Trophoblast cell (in vitro differentiated cells and primary cell): Measurements from ENCODE around the gene MLLT10.
"Not testable (repeated sequence)": the region's sequence is repeated elsewhere in the genome, so short reads cannot be mapped to it uniquely, and the experiment has no call there.

ENCODE experiments used
- DNase-seq, 2 donors: peaks; one replicate each; pipeline ENCODE4 v3.0.0-alpha.2; 2016
- H2AFZ ChIP-seq: 2 replicates; pipeline ENCODE4 v1.6.1; 2013; ENCODE audit warnings: low read length, moderate library complexity, mild to moderate bottlenecking; ENCODE audit not compliant: insufficient read depth, poor library complexity
- H2AK5ac ChIP-seq: 2 replicates; pipeline ENCODE4 v1.6.1; 2013; ENCODE audit warnings: mild to moderate bottlenecking, low read length
- H2BK120ac ChIP-seq: 2 replicates; pipeline ENCODE4 v1.6.1; 2013; ENCODE audit warnings: low read length, mild to moderate bottlenecking, moderate library complexity; ENCODE audit not compliant: insufficient read depth, poor library complexity
- H2BK12ac ChIP-seq: 2 replicates; pipeline ENCODE4 v1.6.1; 2013; ENCODE audit warnings: mild to moderate bottlenecking, low read length, moderate library complexity
- H2BK5ac ChIP-seq: 2 replicates; pipeline ENCODE4 v1.6.1; 2013; ENCODE audit warnings: low read length, low read depth, moderate library complexity, mild to moderate bottlenecking; ENCODE audit not compliant: poor library complexity
- H3K14ac ChIP-seq: 2 replicates; pipeline ENCODE4 v1.6.1; 2013; ENCODE audit warnings: mild to moderate bottlenecking, low read length
- H3K18ac ChIP-seq: 2 replicates; pipeline ENCODE4 v1.6.1; 2013; ENCODE audit warnings: mild to moderate bottlenecking, low read length
- H3K23ac ChIP-seq: 2 replicates; pipeline ENCODE4 v1.6.1; 2013; ENCODE audit warnings: low read length
- H3K27ac ChIP-seq: 2 replicates; pipeline ENCODE4 v1.5.1; 2013; ENCODE audit warnings: low read depth, mild to moderate bottlenecking, inconsistent platforms, low read length, moderate library complexity
- H3K27me3 ChIP-seq: 2 replicates; pipeline ENCODE4 v1.6.1; 2013; ENCODE audit warnings: inconsistent platforms, mild to moderate bottlenecking, low read length, moderate library complexity; ENCODE audit not compliant: insufficient read depth
- H3K36me3 ChIP-seq, 2 experiments: 1 replicate in 1 of 2; 2 replicates in 1 of 2; pipeline ENCODE4 v1.6.1; 2013; ENCODE audit warnings: low read length in 2 of 2, mild to moderate bottlenecking in 2 of 2, moderate library complexity in 1 of 2; ENCODE audit not compliant: insufficient read depth in 2 of 2, control insufficient read depth in 1 of 2
- H3K4ac ChIP-seq: 2 replicates; pipeline ENCODE4 v1.6.1; 2013; ENCODE audit warnings: low read depth, mild to moderate bottlenecking, low read length, moderate library complexity
- H3K4me1 ChIP-seq, 2 experiments: 1 replicate in 1 of 2; 2 replicates in 1 of 2; pipeline ENCODE4 v1.6.1; 2013; ENCODE audit warnings: low read length in 2 of 2, mild to moderate bottlenecking in 2 of 2, moderate library complexity in 1 of 2; ENCODE audit not compliant: insufficient read depth in 2 of 2, control insufficient read depth in 1 of 2
- H3K4me2 ChIP-seq: 2 replicates; pipeline ENCODE4 v1.6.1; 2013; ENCODE audit warnings: inconsistent platforms, mild to moderate bottlenecking, low read length, moderate library complexity
- H3K4me3 ChIP-seq: 2 replicates; pipeline ENCODE4 v1.5.1; 2013; ENCODE audit warnings: mild to moderate bottlenecking, low read depth, low read length, inconsistent platforms
- H3K79me1 ChIP-seq: one replicate; pipeline ENCODE4 v1.6.1; 2013; ENCODE audit warnings: low read length
- H3K79me2 ChIP-seq: 2 replicates; pipeline ENCODE4 v1.6.1; 2013; ENCODE audit warnings: low read length, mild to moderate bottlenecking; ENCODE audit not compliant: control insufficient read depth, insufficient read depth, poor library complexity
- H3K9ac ChIP-seq: 2 replicates; pipeline ENCODE4 v1.6.1; 2013; ENCODE audit warnings: mild to moderate bottlenecking, low read length
- H3K9me3 ChIP-seq: 2 replicates; pipeline ENCODE4 v1.6.1; 2013; ENCODE audit warnings: low read depth, mild to moderate bottlenecking, control low read depth, inconsistent platforms, low read length; ENCODE audit not compliant: insufficient read depth
- H4K12ac ChIP-seq: 2 replicates; pipeline ENCODE4 v1.6.1; 2013; ENCODE audit warnings: low read depth, mild to moderate bottlenecking, low read length, moderate library complexity
- H4K8ac ChIP-seq: 2 replicates; pipeline ENCODE4 v1.6.1; 2013; ENCODE audit warnings: low read depth, mild to moderate bottlenecking, low read length, moderate library complexity
- H4K91ac ChIP-seq: one replicate; pipeline ENCODE4 v1.6.1; 2013; ENCODE audit warnings: low read depth, mild to moderate bottlenecking, low read length, moderate library complexity
- WGBS: extraction: QIAGEN DNeasy Blood & Tissue Kit; methylation state at CpG from one replicate; pipeline ENCODE4 v1.1.7; 2013; ENCODE audit warnings: missing lambda C conversion rate; ENCODE audit not compliant: insufficient read length, insufficient coverage; ENCODE audit errors: extremely low coverage; 5-methylcytosine and 5-hydroxymethylcytosine counted together

MLLT10 gene

GRCh38 chr10:21540701-21541100, 6.7 kb downstream of the MLLT10 start:
- not testable (repeated sequence) for H3K27me3 ChIP-seq, H3K4me2 ChIP-seq, H2AK5ac ChIP-seq, H3K23ac ChIP-seq, H3K18ac ChIP-seq, H3K4me1 ChIP-seq, H3K14ac ChIP-seq, H3K4me3 ChIP-seq, H2AFZ ChIP-seq, H3K27ac ChIP-seq, H3K4ac ChIP-seq, H2BK120ac ChIP-seq, H3K79me2 ChIP-seq, H2BK5ac ChIP-seq, H3K79me1 ChIP-seq, H4K12ac ChIP-seq, H3K9me3 ChIP-seq, H3K9ac ChIP-seq, H4K91ac ChIP-seq, DNase-seq, H2BK12ac ChIP-seq, H4K8ac ChIP-seq
- WGBS: no CpG with 5 or more reads among the region's 4 CpGs
- H3K36me3 ChIP-seq: peaks cover 52 to 61% of the 10 kb centered on the region in 2 experiments

GRCh38 chr10:21547246-21547645, 13.2 kb downstream of the MLLT10 start:
- no peak overlapping the region for H3K27ac ChIP-seq
- no peak overlapping the region for H3K4ac ChIP-seq
- no peak overlapping the region for H4K12ac ChIP-seq
- H2BK12ac ChIP-seq: no peak overlapping the region
- H3K79me2 ChIP-seq: no peaks in the 10 kb centered on the region
- no peak for DNase-seq
- H3K27me3 ChIP-seq: no peaks in the 10 kb centered on the region
- no peaks in the 10 kb centered on the region for H3K4me1 ChIP-seq
- no peak overlapping the region for H3K23ac ChIP-seq
- no peak overlapping the region for H3K18ac ChIP-seq
- H3K36me3 ChIP-seq: peaks cover 45 to 48% of the 10 kb centered on the region in 2 experiments
- no peaks in the 10 kb centered on the region for H3K79me1 ChIP-seq
- WGBS: no CpG with 5 or more reads among the region's 6 CpGs
- no peak overlapping the region for H2AFZ ChIP-seq
- H4K91ac ChIP-seq: no peak overlapping the region
- no peak overlapping the region for H4K8ac ChIP-seq
- H3K4me2 ChIP-seq: no peak overlapping the region
- no peak overlapping the region for H2AK5ac ChIP-seq
- H3K9ac ChIP-seq: no peak overlapping the region
- H2BK5ac ChIP-seq: no peak overlapping the region
- H3K14ac ChIP-seq: no peak overlapping the region
- no peak overlapping the region for H2BK120ac ChIP-seq
- H3K4me3 ChIP-seq: no peak overlapping the region
- no peaks in the 10 kb centered on the region for H3K9me3 ChIP-seq

DNA sequence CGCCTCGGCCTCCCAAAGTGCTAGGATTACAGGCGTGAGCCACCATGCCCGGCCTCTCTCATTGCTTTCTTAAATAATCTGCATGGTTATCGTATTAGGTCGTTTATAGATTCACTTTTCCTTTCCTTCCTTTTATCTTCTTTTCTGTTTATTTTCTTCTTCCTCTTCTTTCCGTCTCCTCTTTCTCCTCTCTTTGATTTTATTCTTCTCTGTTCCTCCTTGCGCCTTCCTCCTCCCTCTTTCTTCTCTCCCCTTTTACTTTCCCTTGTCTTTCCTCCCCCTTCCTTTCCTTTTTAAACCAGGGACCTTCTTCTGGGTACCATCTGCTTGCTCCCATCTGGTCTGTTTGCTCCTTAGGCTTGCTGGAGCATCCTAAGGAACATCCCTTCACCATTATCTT, 18.6 kb downstream of the MLLT10 start:
- H3K18ac ChIP-seq: no peak overlapping the region
- H3K4me3 ChIP-seq: no peak overlapping the region
- H3K36me3 ChIP-seq: peaks cover 40 to 41% of the 10 kb centered on the region in 2 experiments
- DNase-seq: no peak
- H2BK120ac ChIP-seq: no peak overlapping the region
- no peak overlapping the region for H2AK5ac ChIP-seq
- no peak overlapping the region for H3K4ac ChIP-seq
- H3K27me3 ChIP-seq: no peaks in the 10 kb centered on the region
- H3K9me3 ChIP-seq: no peaks in the 10 kb centered on the region
- no peak overlapping the region for H4K8ac ChIP-seq
- H3K23ac ChIP-seq: no peak overlapping the region
- no peak overlapping the region for H4K12ac ChIP-seq
- no peaks in the 10 kb centered on the region for H3K79me1 ChIP-seq
- H3K14ac ChIP-seq: no peak overlapping the region
- H2AFZ ChIP-seq: no peak overlapping the region
- WGBS: no CpG with 5 or more reads among the region's 8 CpGs
- H3K4me1 ChIP-seq: no peaks in the 10 kb centered on the region
- H3K27ac ChIP-seq: no peak overlapping the region
- H2BK12ac ChIP-seq: no peak overlapping the region
- H2BK5ac ChIP-seq: no peak overlapping the region
- H3K4me2 ChIP-seq: no peak overlapping the region
- no peak overlapping the region for H3K9ac ChIP-seq
- H3K79me2 ChIP-seq: no peaks in the 10 kb centered on the region
- no peak overlapping the region for H4K91ac ChIP-seq

GRCh38 chr10:21556527-21556926, 22.5 kb downstream of the MLLT10 start:
- Histone ChIP-seq H3K9me3 (no peaks in the 10 kb centered on the region), H3K27ac (no peak overlapping the region), H3K4ac (no peak overlapping the region), H3K79me2 (no peaks in the 10 kb centered on the region), H2BK5ac (no peak overlapping the region), H4K91ac (no peak overlapping the region), H3K18ac (no peak overlapping the region), H3K23ac (no peak overlapping the region), H2BK120ac (no peak overlapping the region), H2BK12ac (no peak overlapping the region), H3K36me3 (peaks cover 32 to 35% of the 10 kb centered on the region in 2 experiments), H3K27me3 (no peaks in the 10 kb centered on the region), H4K12ac (no peak overlapping the region), H4K8ac (no peak overlapping the region), H2AFZ (no peak overlapping the region), H3K14ac (no peak overlapping the region), H3K9ac (no peak overlapping the region), H3K4me2 (no peak overlapping the region), H3K79me1 (no peaks in the 10 kb centered on the region), H3K4me3 (no peak overlapping the region), H3K4me1 (no peaks in the 10 kb centered on the region), H2AK5ac (no peak overlapping the region)
- WGBS: no CpG with 5 or more reads among the region's 8 CpGs
- DNase-seq: no peak
